ENCODE data around the gene PCDHGA1.

Gene PCDHGA1

DNA sequence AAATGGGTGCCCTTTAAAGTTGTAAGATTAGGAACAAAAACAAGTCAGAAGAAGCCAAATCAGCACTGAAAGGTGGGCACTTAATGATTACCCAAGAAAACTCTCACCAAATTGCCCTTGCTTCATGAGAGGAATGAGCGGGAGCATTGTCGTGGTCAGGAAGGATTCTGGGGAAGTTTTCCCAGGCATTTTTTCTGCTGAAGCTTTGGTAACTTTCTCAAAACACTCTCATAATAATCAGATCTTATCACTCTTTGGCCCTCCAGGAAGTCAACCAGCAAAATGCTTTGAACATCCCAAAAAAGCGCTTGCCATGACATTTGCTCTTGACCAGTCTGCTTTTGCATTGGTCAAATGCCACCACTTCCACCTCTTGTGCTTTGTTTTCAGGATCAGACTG, 135.0 kb downstream of the PCDHGA1 start:
- FAIRE-seq: no peak

GRCh38 chr5:141475625-141476131, 145.4 kb downstream of the PCDHGA1 start, which contains the start of gene PCDHGC3:
Gene PCDHGC3 (plus strand): TSS chr5:141475966. CDS start chr5:141476117, 151 bp downstream.
- no peak for FAIRE-seq

- no peak for FAIRE-seq
These were observed 146.0 kb downstream of the PCDHGA1 start for GRCh38 chr5:141476132-141476911.

DNA sequence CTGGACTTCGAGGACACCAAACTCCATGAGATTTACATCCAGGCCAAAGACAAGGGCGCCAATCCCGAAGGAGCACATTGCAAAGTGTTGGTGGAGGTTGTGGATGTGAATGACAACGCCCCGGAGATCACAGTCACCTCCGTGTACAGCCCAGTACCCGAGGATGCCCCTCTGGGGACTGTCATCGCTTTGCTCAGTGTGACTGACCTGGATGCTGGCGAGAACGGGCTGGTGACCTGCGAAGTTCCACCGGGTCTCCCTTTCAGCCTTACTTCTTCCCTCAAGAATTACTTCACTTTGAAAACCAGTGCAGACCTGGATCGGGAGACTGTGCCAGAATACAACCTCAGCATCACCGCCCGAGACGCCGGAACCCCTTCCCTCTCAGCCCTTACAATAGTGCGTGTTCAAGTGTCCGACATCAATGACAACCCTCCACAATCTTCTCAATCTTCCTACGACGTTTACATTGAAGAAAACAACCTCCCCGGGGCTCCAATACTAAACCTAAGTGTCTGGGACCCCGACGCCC, 146.8 kb downstream of the PCDHGA1 start:
- no peak for FAIRE-seq

DNA sequence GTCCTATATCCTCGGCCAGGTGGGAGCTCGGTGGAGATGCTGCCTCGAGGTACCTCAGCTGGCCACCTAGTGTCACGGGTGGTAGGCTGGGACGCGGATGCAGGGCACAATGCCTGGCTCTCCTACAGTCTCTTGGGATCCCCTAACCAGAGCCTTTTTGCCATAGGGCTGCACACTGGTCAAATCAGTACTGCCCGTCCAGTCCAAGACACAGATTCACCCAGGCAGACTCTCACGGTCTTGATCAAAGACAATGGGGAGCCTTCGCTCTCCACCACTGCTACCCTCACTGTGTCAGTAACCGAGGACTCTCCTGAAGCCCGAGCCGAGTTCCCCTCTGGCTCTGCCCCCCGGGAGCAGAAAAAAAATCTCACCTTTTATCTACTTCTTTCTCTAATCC, 147.5 kb downstream of the PCDHGA1 start:
- no peak for FAIRE-seq

- no peak for FAIRE-seq
These were observed 148.1 kb downstream of the PCDHGA1 start for GRCh38 chr5:141478321-141478945.

GRCh38 chr5:141479776-141480175, 149.5 kb downstream of the PCDHGA1 start:
- FAIRE-seq: no peak

GRCh38 chr5:141483902-141484301, 153.6 kb downstream of the PCDHGA1 start:
- no peak for FAIRE-seq

GRCh38 chr5:141484310-141484640, 154.0 kb downstream of the PCDHGA1 start:
- no peak for FAIRE-seq

- no peak for FAIRE-seq
These were observed 154.5 kb downstream of the PCDHGA1 start, which contains the start of gene PCDHGC4 for GRCh38 chr5:141484641-141485311. Gene PCDHGC4 (plus strand): TSS chr5:141485030. CDS start chr5:141485174, 144 bp downstream.

- FAIRE-seq: no peak
These were observed 155.2 kb downstream of the PCDHGA1 start for GRCh38 chr5:141485321-141486055.

DNA sequence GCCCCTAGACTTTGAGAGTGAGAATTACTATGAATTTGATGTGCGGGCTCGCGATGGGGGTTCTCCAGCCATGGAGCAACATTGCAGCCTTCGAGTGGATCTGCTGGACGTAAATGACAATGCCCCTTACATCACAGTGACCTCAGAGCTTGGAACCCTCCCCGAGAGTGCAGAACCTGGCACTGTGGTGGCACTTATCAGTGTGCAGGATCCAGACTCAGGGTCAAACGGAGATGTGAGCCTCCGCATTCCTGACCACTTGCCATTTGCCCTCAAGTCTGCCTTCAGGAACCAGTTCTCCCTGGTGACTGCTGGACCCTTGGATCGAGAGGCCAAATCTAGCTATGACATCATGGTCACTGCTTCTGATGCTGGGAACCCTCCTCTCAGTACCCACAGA, 155.8 kb downstream of the PCDHGA1 start:
- no peak for FAIRE-seq

DNA sequence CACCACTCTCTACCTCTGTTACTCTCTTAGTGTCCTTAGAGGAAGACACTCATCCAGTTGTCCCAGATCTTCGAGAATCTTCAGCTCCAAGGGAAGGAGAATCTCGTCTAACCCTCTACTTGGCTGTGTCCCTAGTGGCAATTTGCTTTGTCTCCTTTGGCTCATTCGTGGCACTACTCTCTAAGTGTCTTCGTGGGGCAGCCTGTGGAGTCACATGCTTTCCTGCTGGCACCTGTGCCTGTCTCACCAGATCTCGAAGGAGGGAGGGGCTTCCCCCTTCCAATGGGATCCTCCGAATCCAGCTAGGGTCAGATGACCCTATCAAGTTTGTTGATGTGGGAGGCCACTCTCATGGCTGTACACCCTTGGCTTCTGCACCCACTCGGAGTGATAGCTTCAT, 156.8 kb downstream of the PCDHGA1 start:
- no peak for FAIRE-seq

DNA sequence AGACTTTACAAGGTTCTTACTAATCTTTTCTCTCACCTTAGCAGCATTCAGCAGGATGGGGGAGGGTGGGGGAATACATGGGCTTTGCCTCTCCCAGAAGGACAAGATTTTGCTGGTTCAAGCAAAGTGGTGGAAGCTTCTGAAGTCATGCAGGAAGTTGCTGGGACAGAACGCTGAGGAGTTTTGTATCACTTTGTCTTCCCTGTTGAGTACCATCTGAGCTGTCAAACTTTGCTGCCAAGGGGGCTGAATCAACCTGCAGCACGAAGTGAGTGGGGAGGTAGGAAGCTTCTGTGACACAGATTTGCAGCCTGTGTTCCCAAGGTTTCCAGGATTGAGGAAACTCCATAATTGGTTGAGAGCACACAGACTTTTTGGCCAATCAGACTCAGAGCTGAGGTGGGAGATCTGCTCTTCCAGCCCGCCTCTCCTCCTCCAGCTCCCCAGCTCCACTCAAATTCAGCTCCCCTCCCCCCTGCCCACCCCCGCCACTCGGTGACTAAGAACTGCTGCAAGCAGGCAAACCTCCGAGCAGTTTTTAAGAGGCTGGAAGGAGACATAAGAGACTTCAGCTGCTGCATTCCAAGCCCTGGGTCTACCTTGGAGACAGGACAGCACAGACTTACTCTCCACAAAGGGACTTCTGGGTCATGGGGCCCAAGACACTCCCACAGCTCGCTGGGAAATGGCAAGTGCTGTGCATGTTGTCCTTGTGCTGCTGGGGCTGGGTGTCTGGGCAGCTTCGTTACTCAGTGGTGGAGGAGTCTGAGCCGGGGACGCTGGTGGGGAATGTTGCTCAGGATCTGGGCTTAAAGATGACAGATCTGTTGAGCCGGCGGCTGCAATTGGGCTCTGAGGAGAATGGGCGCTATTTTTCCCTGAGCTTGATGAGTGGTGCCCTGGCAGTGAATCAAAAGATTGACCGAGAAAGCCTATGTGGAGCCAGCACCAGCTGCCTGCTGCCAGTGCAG, 158.6 kb downstream of the PCDHGA1 start, which contains the start of gene PCDHGC5:
Gene PCDHGC5, plus strand, starts transcription at position 491 of the 971 bp plus-strand sequence. Its CDS starts 160 bp downstream, at position 651.
- FAIRE-seq: no peak

GRCh38 chr5:141489841-141490240, 159.5 kb downstream of the PCDHGA1 start:
- FAIRE-seq: no peak

DNA sequence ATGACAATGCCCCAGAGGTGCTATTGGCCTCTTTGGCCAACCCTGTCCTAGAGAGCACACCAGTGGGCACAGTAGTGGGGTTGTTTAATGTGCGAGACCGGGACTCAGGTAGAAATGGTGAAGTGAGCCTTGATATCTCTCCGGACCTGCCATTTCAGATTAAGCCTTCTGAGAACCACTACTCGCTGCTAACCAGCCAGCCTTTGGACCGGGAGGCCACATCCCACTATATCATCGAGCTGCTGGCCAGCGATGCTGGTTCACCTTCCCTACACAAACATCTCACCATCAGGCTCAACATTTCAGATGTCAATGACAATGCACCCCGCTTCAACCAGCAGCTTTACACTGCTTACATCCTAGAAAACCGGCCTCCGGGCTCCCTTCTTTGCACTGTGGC, 160.0 kb downstream of the PCDHGA1 start:
- FAIRE-seq: no peak

- no peak for FAIRE-seq
These were observed 160.5 kb downstream of the PCDHGA1 start for GRCh38 chr5:141490771-141491170.

DNA sequence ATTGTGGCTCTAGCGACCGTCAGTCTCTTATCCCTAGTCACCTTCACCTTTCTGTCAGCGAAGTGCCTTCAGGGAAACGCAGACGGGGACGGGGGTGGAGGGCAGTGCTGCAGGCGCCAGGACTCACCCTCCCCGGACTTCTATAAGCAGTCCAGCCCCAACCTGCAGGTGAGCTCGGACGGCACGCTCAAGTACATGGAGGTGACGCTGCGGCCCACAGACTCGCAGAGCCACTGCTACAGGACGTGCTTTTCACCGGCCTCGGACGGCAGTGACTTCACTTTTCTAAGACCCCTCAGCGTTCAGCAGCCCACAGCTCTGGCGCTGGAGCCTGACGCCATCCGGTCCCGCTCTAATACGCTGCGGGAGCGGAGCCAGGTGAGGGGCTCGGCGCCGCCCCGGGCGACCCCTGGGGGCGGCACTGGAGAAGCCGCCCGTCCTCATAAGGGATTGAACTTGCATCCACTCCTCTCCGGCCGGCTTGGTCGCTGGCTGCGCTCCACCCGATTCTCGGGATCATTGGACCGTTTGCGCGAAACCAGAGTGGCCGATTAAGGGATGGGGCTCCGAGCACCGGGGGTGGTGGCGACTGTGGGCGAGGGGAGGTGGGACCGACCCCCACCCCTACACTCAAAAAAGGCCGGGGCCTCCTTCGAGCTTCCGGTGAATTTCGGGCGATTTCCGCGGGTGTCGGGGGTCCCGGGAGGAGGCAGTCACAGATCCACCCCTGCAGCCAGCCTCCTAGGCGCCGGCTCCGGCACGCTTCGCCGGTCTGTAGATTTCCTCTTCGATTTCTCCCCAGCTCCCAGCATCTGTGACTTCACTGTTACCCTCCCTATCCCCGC, 161.2 kb downstream of the PCDHGA1 start:
- no peak for FAIRE-seq

GRCh38 chr5:141492168-141492885, 162.0 kb downstream of the PCDHGA1 start:
- no peak for FAIRE-seq

All from colon (tissue), 2 donors.